Muscle of leg (tissue), 9 donors: ENCODE measurements around the gene VPREB3. TPM values are rescaled to one million over a fixed set of nuclear protein-coding genes. Genes with fewer than 3 reads are reported as not detected.

ENCODE experiments used
- polyA plus RNA-seq, 8 donors: library from polyadenylated mRNA; unstranded; fragments of 120-200 nt; gene quantifications; one replicate each; pipeline versions ENCODE4 v1.2.1 to v1.2.3, GENCODE V29; 2013; ENCODE audit warnings: inconsistent platforms in 1 of 8, low replicate concordance in 1 of 8; ENCODE audit not compliant: insufficient read length in 8 of 8, insufficient read depth in 1 of 8
- total RNA-seq: library from RNA; stranded (reverse); fragments of 120-200 nt; gene quantifications from one replicate; pipeline ENCODE4 v1.2.4, GENCODE V29; 2013

Gene VPREB3
- total and polyA plus RNA-seq, 9 donors, result 0.40 to 2.1 (median 1.1) TPM; not detected in 1

Other genes with a start within 250 kb of the VPREB3 start
- gene IGLL1, start 174.1 kb downstream of the VPREB3 start, total RNA-seq, result 0.13 TPM
- 1 to 10 TPM in 2 of 8 donors, under 1 TPM in 6; 0.32 to 1.7 (median 0.85) TPM for gene IGLL1, start 174.1 kb downstream of the VPREB3 start, polyA plus RNA-seq
- gene DRICH1, start 122.1 kb downstream of the VPREB3 start, total RNA-seq, result 0.71 TPM
- 1 to 10 TPM in 1 of 8 donors, under 1 TPM in 7; 0.43 to 1.1 (median 0.48) TPM for gene DRICH1, start 122.1 kb downstream of the VPREB3 start, polyA plus RNA-seq
- gene RGL4, start 63.4 kb downstream of the VPREB3 start, total RNA-seq, result 0.13 TPM
- gene RGL4, start 63.4 kb downstream of the VPREB3 start, polyA plus RNA-seq, result 1 to 10 TPM in 7 of 8 donors, under 1 TPM in 1; 0.84 to 2.4 (median 1.4) TPM
- gene ZNF70, start 3.3 kb downstream of the VPREB3 start, total RNA-seq, result 5.2 TPM
- gene ZNF70, start 3.3 kb downstream of the VPREB3 start, polyA plus RNA-seq, result 1 to 10 TPM; 3.9 to 6.9 (median 4.9) TPM
- gene C22orf15, start 8.6 kb upstream of the VPREB3 start, total RNA-seq, result 0.66 TPM
- under 1 TPM; 0.14 to 0.65 (median 0.43) TPM for gene C22orf15, start 8.6 kb upstream of the VPREB3 start, polyA plus RNA-seq
- 47.8 TPM for gene CHCHD10, start 13.5 kb upstream of the VPREB3 start, total RNA-seq
- 10 to 100 TPM; 36.7 to 78.7 (median 50.0) TPM for gene CHCHD10, start 13.5 kb upstream of the VPREB3 start, polyA plus RNA-seq
- 8.9 TPM for gene MMP11, start 18.4 kb upstream of the VPREB3 start, total RNA-seq
- gene MMP11, start 18.4 kb upstream of the VPREB3 start, polyA plus RNA-seq, result 10 to 100 TPM in 5 of 8 donors, 1 to 10 TPM in 3; 5.6 to 16.8 (median 12.1) TPM
- gene SMARCB1, start 32.5 kb upstream of the VPREB3 start, total RNA-seq, result 43.0 TPM
- 100 to 1,000 TPM in 2 of 8 donors, 10 to 100 TPM in 6; 62.4 to 114 (median 84.7) TPM for gene SMARCB1, start 32.5 kb upstream of the VPREB3 start, polyA plus RNA-seq
- gene DERL3, start 84.6 kb upstream of the VPREB3 start, total RNA-seq, result 0.62 TPM
- 1 to 10 TPM in 6 of 8 donors, under 1 TPM in 2; 0.76 to 1.8 (median 1.5) TPM for gene DERL3, start 84.6 kb upstream of the VPREB3 start, polyA plus RNA-seq
- gene SLC2A11, start 103.5 kb upstream of the VPREB3 start, total RNA-seq, result 6.2 TPM
- gene SLC2A11, start 103.5 kb upstream of the VPREB3 start, polyA plus RNA-seq, result 1 to 10 TPM; 2.8 to 8.4 (median 6.1) TPM
- 179 TPM for gene MIF, start 140.0 kb upstream of the VPREB3 start, total RNA-seq
- 100 to 1,000 TPM; 123 to 209 (median 180) TPM for gene MIF, start 140.0 kb upstream of the VPREB3 start, polyA plus RNA-seq
- gene GSTT2B, start 206.8 kb upstream of the VPREB3 start, total RNA-seq, result 4.5 TPM
- gene GSTT2B, start 206.8 kb upstream of the VPREB3 start, polyA plus RNA-seq, result 10 to 100 TPM in 2 of 8 donors, 1 to 10 TPM in 6; 1.4 to 44.5 (median 6.5) TPM
- gene DDTL, start 212.5 kb upstream of the VPREB3 start, total RNA-seq, result 0.80 TPM
- 1 to 10 TPM; 2.9 to 6.5 (median 4.1) TPM for gene DDTL, start 212.5 kb upstream of the VPREB3 start, polyA plus RNA-seq
- 70.3 TPM for gene DDT, start 220.0 kb upstream of the VPREB3 start, total RNA-seq
- 10 to 100 TPM; 39.8 to 78.8 (median 58.3) TPM for gene DDT, start 220.0 kb upstream of the VPREB3 start, polyA plus RNA-seq
- gene GSTT2, start 225.7 kb upstream of the VPREB3 start, total RNA-seq, result 0.18 TPM
- gene GSTT2, start 225.7 kb upstream of the VPREB3 start, polyA plus RNA-seq, result 1 to 10 TPM in 4 of 8 donors, under 1 TPM in 3, not detected in 1; 0.28 to 2.0 (median 1.0) TPM